Measurements from ENCODE around the gene TNS1. TPM values are rescaled to one million over a fixed set of nuclear protein-coding genes. Genes with fewer than 3 reads are reported as not detected.

Gene TNS1
- total and polyA plus RNA-seq, 10 of the 15 experiments (the other 5 are each of a cell fraction or from before 2014, with no cell fraction given) = 0.05 to 0.44 TPM; not detected in 8

- 2% methylated on average over 3 of the region's 3 CpGs for WGBS (ENCODE audit: insufficient coverage, insufficient replicate concordance, low lambda C conversion rate, missing lambda C conversion rate)
- in situ Hi-C loops (cut with MboI) = no loop called here
- no peak overlapping the region for H3K27ac ChIP-seq (ENCODE audit: control insufficient read depth, insufficient read depth)
- ChIA-PET CTCF (no interaction called here), POLR2A (no interaction called here), RAD21 (ENCODE audit: unreplicated experiment) (no interaction called here), SMC1A (ENCODE audit: uncharacterized antibody, unreplicated experiment) (no interaction called here)
- no peaks in the 10 kb centered on the region for H3K9me3 ChIP-seq (replicated peaks; ENCODE audit: control insufficient read depth, insufficient read depth, low read length)
- no TSS peak for BruUV-seq (replicated peaks)
- no peaks in the 10 kb centered on the region for H4K20me1 ChIP-seq (ENCODE audit: control insufficient read depth, insufficient read depth)
- ATAC-seq (no peak), FAIRE-seq (no peak), DNase-seq (ENCODE audit: low read depth, low spot score) (no peak)
- H3K27me3 ChIP-seq (replicated peaks in 1 of 2; ENCODE audit: control insufficient read depth in 2 of 2, insufficient read depth in 2 of 2, low read length in 1 of 2) = no peaks in the 10 kb centered on the region; a peak in 1 of 4 replicates
- no peaks in the 10 kb centered on the region for H3K36me3 ChIP-seq (ENCODE audit: control insufficient read depth in 2 of 2, insufficient read depth in 2 of 2, low read length in 1 of 2)
- no peak overlapping the region for H3K4me2 ChIP-seq (ENCODE audit: control insufficient read depth, insufficient read depth)
- H3K79me2 ChIP-seq (ENCODE audit: control insufficient read depth, insufficient read depth, low read length) = no peaks in the 10 kb centered on the region
- H3K9ac ChIP-seq (ENCODE audit: control insufficient read depth, insufficient read depth, low read length) = no peak overlapping the region
- H2AFZ ChIP-seq (ENCODE audit: control insufficient read depth, low read depth, low read length) = no peak overlapping the region
- intact Hi-C loops (cut with micrococcal nuclease; ENCODE audit: unreplicated experiment) = no loop called here
- TF ChIP-seq HDAC2 (IDR thresholded peaks at IDR 0.05) = no peak
- no peak for TF ChIP-seq STAT1 (conservative IDR thresholded peaks at IDR 0.05)
- H3K4me1 ChIP-seq (ENCODE audit: control insufficient read depth, insufficient read depth, low read length) = no peaks in the 10 kb centered on the region
- no peak overlapping the region for H3K4me3 ChIP-seq
Observed at GRCh38 chr2:218023636-218024035, 20.8 kb upstream of the TNS1 start.

- Histone ChIP-seq H3K9ac (ENCODE audit: control insufficient read depth, insufficient read depth, low read length) (no peak overlapping the region), H3K4me1 (ENCODE audit: control insufficient read depth, insufficient read depth, low read length) (no peaks in the 10 kb centered on the region), H2AFZ (ENCODE audit: control insufficient read depth, low read depth, low read length) (no peak overlapping the region), H3K4me2 (ENCODE audit: control insufficient read depth, insufficient read depth) (no peak overlapping the region), H3K36me3 (ENCODE audit: control insufficient read depth in 2 of 2, insufficient read depth in 2 of 2, low read length in 1 of 2) (no peaks in the 10 kb centered on the region), H3K79me2 (ENCODE audit: control insufficient read depth, insufficient read depth, low read length) (no peaks in the 10 kb centered on the region), H3K27me3 (replicated peaks in 1 of 2; ENCODE audit: control insufficient read depth in 2 of 2, insufficient read depth in 2 of 2, low read length in 1 of 2) (no peaks in the 10 kb centered on the region; a peak in 1 of 4 replicates), H3K4me3 (no peak overlapping the region), H4K20me1 (ENCODE audit: control insufficient read depth, insufficient read depth) (no peaks in the 10 kb centered on the region), H3K27ac (ENCODE audit: control insufficient read depth, insufficient read depth) (no peak overlapping the region), H3K9me3 (replicated peaks; ENCODE audit: control insufficient read depth, insufficient read depth, low read length) (no peaks in the 10 kb centered on the region)
- no peak for DNase-seq (ENCODE audit: low read depth, low spot score)
- ChIA-PET SMC1A (ENCODE audit: uncharacterized antibody, unreplicated experiment) (no interaction called here), RAD21 (ENCODE audit: unreplicated experiment) (no interaction called here), CTCF (no interaction called here), POLR2A (no interaction called here)
- FAIRE-seq = no peak
- in situ Hi-C loops (cut with MboI) (no loop called here), intact Hi-C loops (cut with micrococcal nuclease; ENCODE audit: unreplicated experiment) (no loop called here)
- BruUV-seq (replicated peaks) = no TSS peak
- TF ChIP-seq PAX5 (IDR thresholded peaks at IDR 0.05; ENCODE audit: borderline replicate concordance, low read depth, low read length) = no peak
- TF ChIP-seq YY1 (IDR thresholded peaks at IDR 0.05; ENCODE audit: low read depth, low read length) = no peak
- no peak for TF ChIP-seq ZBTB40 (IDR thresholded peaks at IDR 0.05; ENCODE audit: borderline replicate concordance)
- TF ChIP-seq NFYA (IDR thresholded peaks at IDR 0.05; ENCODE audit: borderline replicate concordance, low read depth, low read length) = no peak
- no peak for TF ChIP-seq MAX (IDR thresholded peaks at IDR 0.05; ENCODE audit: low read depth, low read length)
- no peak for TF ChIP-seq SREBF1 (IDR thresholded peaks at IDR 0.05; ENCODE audit: low read length)
- TF ChIP-seq NR2F1 (conservative IDR thresholded peaks at IDR 0.05) = no peak
- no peak for TF ChIP-seq RBBP5 (conservative IDR thresholded peaks at IDR 0.05)
- WGBS (ENCODE audit: insufficient coverage, insufficient replicate concordance, low lambda C conversion rate, missing lambda C conversion rate) = 5% methylated on average over 7 of the region's 7 CpGs
- no peak for ATAC-seq
Observed at GRCh38 chr2:218022851-218023530, 20.2 kb upstream of the TNS1 start.
